ENCODE results near the gene SYNPO2.

DNA sequence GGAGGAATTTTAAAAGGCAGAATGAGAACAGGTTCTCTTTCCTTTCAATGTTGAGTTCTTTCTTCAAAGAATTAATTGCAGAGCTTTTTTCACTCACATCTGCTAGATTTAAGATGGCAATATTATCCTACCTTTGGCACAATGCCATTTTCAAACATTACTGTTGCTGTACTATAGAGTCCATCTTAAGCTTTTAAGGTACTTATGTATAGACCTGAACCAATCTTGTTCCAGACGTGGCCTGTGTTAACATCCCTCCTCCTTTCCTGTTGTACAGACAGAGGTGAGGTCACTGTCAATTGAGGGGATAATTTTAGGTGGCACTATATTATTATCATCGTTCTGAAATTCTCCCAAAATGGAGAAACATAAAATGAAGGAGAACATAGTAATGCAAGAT lies 194.0 kb downstream of the SYNPO2 start:
- TF ChIP-seq CTCF (conservative IDR thresholded peaks at IDR 0.05; ENCODE audit: low read depth, low read length) (no peak), EZH2 (IDR thresholded peaks at IDR 0.05; ENCODE audit: borderline replicate concordance, low read depth, low read length, poor library complexity, severe bottlenecking) (no peak)

Measured in A673 (cell line).